ENCODE measurements around the gene PRR29. TPM values are rescaled to one million over a fixed set of nuclear protein-coding genes. Genes with fewer than 3 reads are reported as not detected.

Gene PRR29
- total RNA-seq, 1 experiment from 2014 or later: not detected

GRCh38 chr17:63963123-63963522 is 35.0 kb upstream of the PRR29 start:
- BruUV-seq (replicated peaks): no TSS peak
- CTCF ChIA-PET: interaction anchor here (0.5 kb wide), 1 partner anchor 23 kb away, joined by 4 read pairs; no protein-coding TSS in a partner anchor
- POLR2A ChIA-PET (ENCODE audit: low non-redundant PET): no interaction called here

GRCh38 chr17:63966646-63967264 is 31.4 kb upstream of the PRR29 start:
- no peaks in the 10 kb centered on the region for H3K4me1 ChIP-seq (ENCODE audit: insufficient read depth, low read length, poor library complexity, severe bottlenecking)
- CTCF ChIA-PET: interaction anchor here (0.6 kb wide), 1 partner anchor 38 kb away, joined by 3 read pairs; no protein-coding TSS in a partner anchor
- DNase-seq (ENCODE audit: low spot score): no peak
- POLR2A ChIA-PET (ENCODE audit: low non-redundant PET): no interaction called here
- no peak overlapping the region for H3K27ac ChIP-seq (ENCODE audit: low read depth, low read length, poor library complexity, severe bottlenecking)
- TF ChIP-seq CTCF (conservative IDR thresholded peaks at IDR 0.05; ENCODE audit: low read depth, low read length): no peak
- no peak for TF ChIP-seq EZH2 (IDR thresholded peaks at IDR 0.05; ENCODE audit: borderline replicate concordance, low read depth, low read length, poor library complexity, severe bottlenecking)
- no TSS peak for BruUV-seq (replicated peaks)
- intact Hi-C loops (cut with micrococcal nuclease; ENCODE audit: unreplicated experiment): no loop called here
- H3K9me3 ChIP-seq (ENCODE audit: low read depth, low read length, poor library complexity, severe bottlenecking): no peaks in the 10 kb centered on the region
- no peaks in the 10 kb centered on the region for H3K27me3 ChIP-seq (replicated peaks; ENCODE audit: insufficient read depth, low read depth, low read length, poor library complexity)
- H3K36me3 ChIP-seq (ENCODE audit: insufficient read depth, low read length, poor library complexity, severe bottlenecking): no peaks in the 10 kb centered on the region
- H3K4me3 ChIP-seq (ENCODE audit: low read depth, low read length, poor library complexity, severe bottlenecking): no peak overlapping the region

More at GRCh38 chr17:63963123-63963522, 35.0 kb upstream of the PRR29 start:
- DNase-seq (ENCODE audit: low spot score): no peak
- Histone ChIP-seq H3K27ac (ENCODE audit: low read depth, low read length, poor library complexity, severe bottlenecking) (no peak overlapping the region), H3K4me1 (ENCODE audit: insufficient read depth, low read length, poor library complexity, severe bottlenecking) (no peaks in the 10 kb centered on the region), H3K27me3 (replicated peaks; ENCODE audit: insufficient read depth, low read depth, low read length, poor library complexity) (no peaks in the 10 kb centered on the region), H3K4me3 (ENCODE audit: low read depth, low read length, poor library complexity, severe bottlenecking) (no peak overlapping the region), H3K9me3 (ENCODE audit: low read depth, low read length, poor library complexity, severe bottlenecking) (no peaks in the 10 kb centered on the region), H3K36me3 (ENCODE audit: insufficient read depth, low read length, poor library complexity, severe bottlenecking) (no peaks in the 10 kb centered on the region)
- TF ChIP-seq EZH2 (IDR thresholded peaks at IDR 0.05; ENCODE audit: borderline replicate concordance, low read depth, low read length, poor library complexity, severe bottlenecking) (no peak), CTCF (conservative IDR thresholded peaks at IDR 0.05; ENCODE audit: low read depth, low read length) (no peak)
- intact Hi-C loops (cut with micrococcal nuclease; ENCODE audit: unreplicated experiment): no loop called here

GRCh38 chr17:63967953-63968352 is 30.2 kb upstream of the PRR29 start:
- ChIA-PET POLR2A (ENCODE audit: low non-redundant PET) (no interaction called here), CTCF (no interaction called here)
- DNase-seq (ENCODE audit: low spot score): no peak
- no peaks in the 10 kb centered on the region for H3K4me1 ChIP-seq (ENCODE audit: insufficient read depth, low read length, poor library complexity, severe bottlenecking)
- H3K9me3 ChIP-seq (ENCODE audit: low read depth, low read length, poor library complexity, severe bottlenecking): no peaks in the 10 kb centered on the region
- intact Hi-C loops (cut with micrococcal nuclease; ENCODE audit: unreplicated experiment): no loop called here
- no peak overlapping the region for H3K27ac ChIP-seq (ENCODE audit: low read depth, low read length, poor library complexity, severe bottlenecking)
- TF ChIP-seq CTCF (conservative IDR thresholded peaks at IDR 0.05; ENCODE audit: low read depth, low read length): no peak
- TF ChIP-seq EZH2 (IDR thresholded peaks at IDR 0.05; ENCODE audit: borderline replicate concordance, low read depth, low read length, poor library complexity, severe bottlenecking): no peak
- H3K27me3 ChIP-seq (replicated peaks; ENCODE audit: insufficient read depth, low read depth, low read length, poor library complexity): no peaks in the 10 kb centered on the region
- no TSS peak for BruUV-seq (replicated peaks)
- no peaks in the 10 kb centered on the region for H3K36me3 ChIP-seq (ENCODE audit: insufficient read depth, low read length, poor library complexity, severe bottlenecking)
- no peak overlapping the region for H3K4me3 ChIP-seq (ENCODE audit: low read depth, low read length, poor library complexity, severe bottlenecking)
